ENCODE measurements around the gene DMTF1.

Gene DMTF1

DNA sequence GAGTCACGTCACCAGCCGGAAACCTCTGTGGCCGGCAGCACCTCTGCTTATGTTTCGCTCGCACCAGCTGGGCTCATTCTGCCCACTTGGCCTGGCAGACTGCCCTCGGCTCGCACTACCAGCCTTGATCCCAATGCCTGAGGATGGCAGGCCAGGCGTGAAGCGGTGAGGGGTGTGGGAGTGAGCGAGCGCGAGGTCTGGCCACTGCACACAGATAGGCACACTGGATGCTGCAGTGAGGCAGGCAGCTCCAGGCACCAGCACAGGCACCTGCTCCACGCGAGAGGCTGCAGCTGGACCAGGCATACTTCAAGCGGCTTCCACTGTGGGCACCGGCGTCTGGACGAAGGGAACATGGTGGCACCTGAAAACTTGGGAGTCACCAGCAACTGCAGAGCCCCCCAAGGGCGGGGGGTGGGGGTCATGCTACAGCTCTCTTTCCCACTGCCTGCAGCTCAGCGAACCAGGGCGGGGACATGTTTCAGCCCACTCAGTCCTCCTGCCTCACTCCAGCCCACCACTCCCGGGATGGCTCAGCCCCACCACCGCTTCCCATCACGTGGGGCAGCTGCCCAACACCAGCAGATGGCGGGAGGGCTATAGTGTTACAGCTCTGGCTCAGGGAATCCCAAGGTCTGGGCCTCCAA, 5.4 kb upstream of the DMTF1 start:
- in situ Hi-C loops (cut with MboI; ENCODE audit: low sequenced_read_pairs), result no loop called here

DNA sequence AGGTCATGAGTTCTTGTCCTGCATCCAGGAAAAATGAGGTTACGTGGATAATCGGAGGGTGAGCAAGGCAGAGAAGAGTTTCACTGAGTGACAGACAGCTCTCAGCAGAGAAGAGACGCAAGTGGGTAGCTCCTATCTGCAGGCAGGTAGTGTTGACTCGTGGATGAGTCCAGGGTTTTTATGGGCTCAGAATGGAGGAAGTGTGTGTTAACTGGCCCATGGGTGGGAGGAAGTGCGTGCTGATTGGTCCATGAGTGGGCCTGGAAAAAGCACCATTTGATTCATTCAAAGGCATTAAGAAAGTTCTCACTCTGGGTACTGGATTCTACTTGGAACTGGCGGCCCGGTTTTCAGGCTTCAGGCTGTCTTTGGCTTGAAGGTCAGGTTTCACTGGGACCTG, 4.8 kb upstream of the DMTF1 start:
- in situ Hi-C loops (cut with MboI; ENCODE audit: low sequenced_read_pairs), result no loop called here

DNA sequence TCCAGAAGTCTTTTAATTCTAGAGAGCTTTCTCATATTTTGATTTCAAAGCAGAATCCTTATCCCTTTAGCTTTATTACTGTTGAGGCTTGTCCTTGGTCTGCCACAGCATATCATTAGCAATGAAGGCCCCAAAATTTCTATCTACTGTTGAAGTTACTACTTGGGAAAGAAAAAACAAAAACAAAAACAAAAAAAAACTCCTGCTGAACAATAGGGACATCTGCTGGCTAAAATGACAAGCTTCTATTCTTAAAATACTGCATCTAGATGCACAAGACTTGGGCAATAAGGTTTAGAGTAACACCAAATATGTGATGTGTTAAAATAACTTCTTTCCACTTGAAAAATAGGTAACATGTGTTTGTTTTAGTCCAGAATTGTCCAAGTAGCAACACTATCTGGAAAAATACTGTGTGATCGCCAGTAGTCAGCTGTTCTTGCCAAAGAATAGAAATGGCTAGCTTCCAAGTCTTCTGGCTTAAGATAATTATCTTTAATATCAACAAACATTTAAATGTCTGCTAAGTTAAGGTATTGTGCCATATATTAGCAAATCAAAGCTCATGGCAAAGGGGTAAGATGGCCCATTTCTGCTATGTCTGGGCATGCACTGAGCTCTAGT, 3.8 kb upstream of the DMTF1 start:
- in situ Hi-C loops (cut with MboI; ENCODE audit: low sequenced_read_pairs), result no loop called here

DNA sequence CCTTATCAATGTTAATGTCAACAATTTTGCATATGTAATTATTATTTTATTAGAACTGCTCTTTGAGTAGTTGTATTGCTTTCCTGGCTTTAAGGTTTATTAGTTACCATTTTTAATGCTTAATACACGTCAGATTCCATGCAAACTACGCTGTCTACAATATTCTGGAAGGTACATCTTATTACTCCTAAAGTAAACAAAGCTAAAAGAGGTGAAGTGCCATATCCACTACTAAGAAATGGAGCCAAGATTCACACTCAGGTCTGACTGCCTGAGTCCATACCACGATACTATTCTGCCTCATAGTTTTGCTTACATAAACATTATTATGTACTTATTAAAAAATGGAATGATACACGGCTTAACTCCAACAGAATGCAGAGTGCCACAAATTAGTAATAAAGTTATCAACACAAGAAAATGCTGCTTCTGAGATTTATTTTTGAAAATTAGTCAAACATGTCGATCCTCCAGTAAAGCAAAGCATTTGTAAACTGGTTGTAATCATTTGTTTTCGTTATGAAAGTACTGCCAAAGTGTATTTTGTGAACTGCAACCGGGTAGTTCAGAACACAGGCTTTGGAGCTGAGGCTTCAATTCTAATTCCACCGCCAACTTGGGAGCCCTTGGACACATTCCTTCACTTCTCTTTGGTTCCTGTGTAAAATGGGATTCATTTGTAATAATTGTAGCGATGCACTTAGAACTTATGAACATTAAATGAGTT, 1.1 kb upstream of the DMTF1 start:
- in situ Hi-C loops (cut with MboI; ENCODE audit: low sequenced_read_pairs), result no loop called here

DNA sequence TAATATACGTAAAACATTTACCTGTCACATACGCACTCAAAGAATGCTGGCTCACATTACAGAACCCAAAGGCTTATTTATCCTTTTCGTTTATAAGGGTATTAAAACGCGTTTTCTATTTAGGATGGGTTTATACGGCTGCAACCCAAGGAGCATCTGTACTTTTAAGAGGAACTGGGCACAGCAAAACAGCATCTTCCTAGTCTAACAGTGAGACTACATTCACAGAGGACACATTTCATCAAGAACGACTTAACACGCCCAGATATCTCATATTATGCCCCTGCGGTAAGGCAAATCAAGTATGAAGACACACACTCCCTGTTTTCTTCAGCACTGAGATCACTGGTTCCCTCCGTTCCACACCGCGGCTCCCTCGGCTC, 533 bp upstream of the DMTF1 start:
- in situ Hi-C loops (cut with MboI; ENCODE audit: low sequenced_read_pairs), result no loop called here

DNA sequence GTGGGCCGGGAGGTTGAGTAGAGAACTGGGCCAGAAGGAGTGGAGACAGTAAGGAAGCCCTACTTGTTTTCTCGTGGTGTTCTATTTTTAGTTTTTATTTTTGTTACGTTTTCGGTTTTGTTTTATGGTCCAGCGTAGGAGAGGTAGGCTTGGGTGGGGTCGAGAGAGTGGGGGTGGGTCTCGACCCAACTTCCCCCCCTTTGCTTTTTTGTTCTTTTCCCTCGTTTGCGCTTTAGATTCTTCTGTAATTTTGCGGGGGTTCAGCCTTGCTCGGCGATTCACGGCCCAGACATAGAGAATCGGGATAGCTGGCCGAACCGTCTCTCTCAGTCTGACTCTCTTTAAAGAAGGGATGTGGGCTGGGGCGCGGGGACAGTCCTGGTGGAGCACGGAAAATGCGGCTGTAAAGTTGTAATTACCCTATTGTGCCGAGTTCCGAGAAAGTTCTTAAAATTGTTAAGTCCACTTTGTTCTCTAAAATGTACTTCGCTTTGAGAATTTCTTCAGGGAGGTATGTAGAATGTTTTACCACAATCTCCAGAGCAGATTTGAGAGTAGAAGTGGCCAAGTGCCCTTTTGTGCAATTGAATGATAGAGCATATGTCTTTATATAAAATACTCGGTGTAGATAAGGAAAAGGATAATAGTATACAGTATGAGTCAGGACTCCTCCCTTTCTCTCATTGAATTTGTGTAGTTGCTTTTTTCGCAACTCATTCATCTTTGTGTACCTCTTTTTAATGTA, 816 bp downstream of the DMTF1 start:
- in situ Hi-C loops (cut with MboI; ENCODE audit: low sequenced_read_pairs), result no loop called here

DNA sequence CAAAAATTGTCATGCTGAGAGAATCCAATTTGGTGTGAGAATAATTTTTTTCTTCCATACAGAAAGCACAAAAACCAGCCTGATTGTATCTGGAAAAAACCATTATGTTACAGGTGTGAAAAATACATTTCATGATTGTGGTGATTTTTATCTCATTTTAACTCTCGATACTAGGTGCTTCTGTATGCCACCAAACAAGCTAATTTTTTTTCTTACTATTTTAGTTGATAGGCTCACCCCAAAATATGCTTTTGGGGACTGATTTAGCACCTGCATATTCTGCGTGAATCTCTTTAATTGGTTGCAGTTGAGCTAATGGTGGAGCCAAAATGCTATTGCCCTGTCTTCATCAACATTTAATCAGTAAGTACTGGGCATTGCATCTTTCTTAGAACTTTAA, 1.9 kb downstream of the DMTF1 start:
- in situ Hi-C loops (cut with MboI; ENCODE audit: low sequenced_read_pairs), result no loop called here

DNA sequence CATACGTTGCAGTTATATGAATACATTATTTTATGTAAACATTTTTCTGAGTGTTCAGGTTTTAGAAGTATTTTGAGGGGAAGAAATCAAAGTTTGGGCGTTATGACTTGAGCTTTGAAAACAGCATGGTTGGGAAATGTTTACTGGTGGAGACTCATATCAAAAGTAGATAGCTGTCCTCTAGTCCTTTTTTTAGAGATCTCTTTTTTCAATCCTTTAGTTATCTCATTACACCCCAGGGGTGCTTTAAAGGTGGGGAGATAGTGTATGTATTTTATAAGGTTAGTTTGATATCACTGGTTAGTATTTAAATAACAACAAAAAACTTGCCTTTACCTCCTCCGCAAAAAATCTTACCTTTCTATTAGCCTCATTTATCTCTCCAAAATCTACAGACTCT, 2.3 kb downstream of the DMTF1 start:
- in situ Hi-C loops (cut with MboI; ENCODE audit: low sequenced_read_pairs), result no loop called here

DNA sequence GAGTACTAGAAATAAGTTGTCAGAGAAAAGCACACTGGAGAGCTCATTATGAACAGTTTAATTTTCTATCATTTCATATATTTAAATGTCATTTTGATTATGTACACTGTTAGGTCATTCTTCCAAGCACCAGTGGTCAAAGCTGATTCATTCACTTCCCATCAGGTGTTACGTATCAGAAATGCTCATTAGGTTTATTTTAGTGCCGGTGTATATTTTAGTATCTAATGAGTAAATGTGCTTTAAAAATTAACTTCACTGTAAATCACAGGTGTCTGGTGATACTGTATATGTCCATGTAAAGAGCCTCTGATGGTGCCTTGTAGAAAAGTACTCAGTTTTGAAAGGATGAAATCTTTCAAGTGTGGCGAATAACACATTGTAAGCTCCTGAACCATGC, 3.5 kb downstream of the DMTF1 start:
- in situ Hi-C loops (cut with MboI; ENCODE audit: low sequenced_read_pairs), result no loop called here

DNA sequence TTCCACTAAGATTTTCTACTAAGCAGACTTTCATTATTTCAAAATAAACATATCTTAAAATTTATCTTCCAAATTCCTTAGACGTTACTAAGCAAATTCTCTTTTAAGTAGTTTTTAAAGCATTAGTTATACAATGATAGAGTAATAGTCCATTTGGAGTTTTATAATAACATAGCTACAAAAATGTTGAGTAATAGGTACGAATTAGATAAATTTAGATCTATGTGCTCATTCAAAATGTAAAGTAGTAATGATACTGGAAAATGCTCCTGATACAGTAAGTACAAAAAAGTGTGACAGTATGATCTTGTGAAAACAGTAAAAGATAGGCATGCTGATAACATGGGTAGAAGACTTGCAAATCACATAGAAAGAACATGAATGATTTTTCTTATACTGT, 4.5 kb downstream of the DMTF1 start:
- in situ Hi-C loops (cut with MboI; ENCODE audit: low sequenced_read_pairs), result no loop called here

DNA sequence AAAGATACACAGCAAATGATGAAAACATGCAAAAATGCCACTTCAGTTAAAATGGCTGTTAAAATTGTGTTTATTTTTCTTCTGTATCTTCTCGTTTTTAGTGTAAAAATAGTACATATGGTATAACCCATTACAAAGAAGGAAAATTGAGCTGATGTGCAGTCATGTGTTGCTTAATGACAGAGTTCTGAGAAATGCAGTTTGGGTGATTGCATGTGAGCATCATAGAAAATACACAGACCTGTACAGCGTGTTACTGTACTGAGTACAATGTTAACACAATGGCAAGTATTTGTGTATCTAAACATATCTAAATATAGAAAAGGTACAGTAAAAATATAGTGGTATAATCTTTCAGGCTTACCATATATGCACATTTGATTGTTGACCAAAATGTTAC, 7.3 kb downstream of the DMTF1 start:
- in situ Hi-C loops (cut with MboI; ENCODE audit: low sequenced_read_pairs), result no loop called here

DNA sequence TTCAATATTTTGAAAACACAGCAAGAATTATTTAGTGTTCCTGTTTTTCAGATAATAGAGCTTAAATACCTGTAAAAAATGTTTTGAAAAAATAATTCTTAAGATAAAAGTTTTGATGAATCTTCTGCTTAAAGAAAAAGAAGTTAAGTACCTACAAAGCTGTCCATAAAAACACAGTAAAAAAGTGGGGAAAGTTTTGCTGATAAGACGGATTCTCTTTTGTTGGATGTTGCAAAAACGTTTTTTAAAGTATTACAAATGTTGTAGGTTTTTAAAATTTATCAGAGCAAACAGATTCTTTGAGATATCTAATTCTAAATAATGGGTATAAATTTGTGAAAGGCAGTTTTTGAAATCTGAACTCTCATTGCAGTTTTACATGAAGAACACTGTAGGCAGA, 12.2 kb downstream of the DMTF1 start:
- in situ Hi-C loops (cut with MboI; ENCODE audit: low sequenced_read_pairs), result no loop called here

DNA sequence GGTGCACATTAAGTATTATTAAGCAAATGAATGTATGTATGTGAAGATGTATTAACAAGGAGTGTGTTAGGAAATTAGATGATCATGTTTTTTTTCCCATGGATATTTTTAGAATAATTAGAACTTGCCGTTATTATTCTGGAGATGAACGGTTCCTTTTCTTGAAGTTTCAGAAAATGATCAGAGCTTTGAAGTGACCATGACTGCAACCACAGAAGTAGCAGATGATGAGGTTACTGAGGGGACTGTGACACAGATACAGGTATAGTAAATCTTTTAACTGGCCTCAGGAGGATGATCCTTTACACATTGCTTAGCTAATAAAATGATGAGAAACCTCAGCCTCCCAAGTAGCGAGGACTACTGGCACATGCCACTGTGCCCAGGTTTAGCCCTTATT, 18.6 kb downstream of the DMTF1 start:
- in situ Hi-C loops (cut with MboI; ENCODE audit: low sequenced_read_pairs), result no loop called here

DNA sequence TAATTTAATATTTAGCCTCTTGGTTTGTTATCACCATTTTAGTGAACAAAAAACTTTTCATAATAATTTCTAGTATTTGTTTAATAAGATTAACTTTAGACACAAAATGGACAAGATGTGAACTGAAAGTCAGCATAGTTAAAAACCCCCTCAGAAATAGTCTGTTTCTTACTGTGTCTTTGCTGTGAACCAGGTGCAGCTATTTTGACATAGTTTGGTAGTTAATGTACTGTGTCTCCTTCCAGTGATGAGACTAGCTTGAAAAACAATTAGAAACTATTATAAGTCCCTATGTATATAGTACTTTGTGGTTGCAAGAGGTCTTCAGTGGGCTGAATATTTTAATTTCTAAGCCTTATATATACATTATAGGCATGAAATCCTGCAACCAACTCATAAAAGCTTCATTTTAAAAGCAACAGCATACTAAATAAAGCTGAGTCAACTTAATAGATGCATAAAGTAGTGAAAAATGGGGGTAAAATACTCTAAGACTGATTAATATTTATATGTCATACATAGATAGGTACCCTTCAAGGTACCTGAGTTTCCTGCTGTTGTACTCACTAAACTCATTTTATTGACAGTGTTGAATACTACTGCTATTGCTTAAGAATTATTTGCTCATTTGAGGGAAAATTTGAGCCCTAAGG, 19.2 kb downstream of the DMTF1 start:
- in situ Hi-C loops (cut with MboI; ENCODE audit: low sequenced_read_pairs), result no loop called here

DNA sequence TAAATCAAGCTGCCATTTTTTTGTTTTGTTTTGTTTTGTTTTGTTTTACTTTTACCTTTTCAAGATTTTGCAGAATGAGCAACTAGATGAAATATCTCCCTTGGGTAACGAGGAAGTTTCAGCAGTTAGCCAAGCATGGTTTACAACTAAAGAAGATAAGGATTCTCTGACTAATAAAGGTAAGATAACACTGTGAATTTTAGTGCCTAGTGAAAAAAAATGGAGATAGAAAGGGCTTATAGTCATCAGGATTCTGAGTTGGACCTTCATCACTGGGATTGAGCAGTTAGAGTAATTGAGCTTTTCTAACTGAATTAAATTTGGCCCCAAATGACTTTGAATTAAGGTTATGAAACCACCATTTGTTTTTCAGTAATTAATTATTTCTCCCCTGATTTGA, 21.2 kb downstream of the DMTF1 start:
- in situ Hi-C loops (cut with MboI; ENCODE audit: low sequenced_read_pairs), result no loop called here

DNA sequence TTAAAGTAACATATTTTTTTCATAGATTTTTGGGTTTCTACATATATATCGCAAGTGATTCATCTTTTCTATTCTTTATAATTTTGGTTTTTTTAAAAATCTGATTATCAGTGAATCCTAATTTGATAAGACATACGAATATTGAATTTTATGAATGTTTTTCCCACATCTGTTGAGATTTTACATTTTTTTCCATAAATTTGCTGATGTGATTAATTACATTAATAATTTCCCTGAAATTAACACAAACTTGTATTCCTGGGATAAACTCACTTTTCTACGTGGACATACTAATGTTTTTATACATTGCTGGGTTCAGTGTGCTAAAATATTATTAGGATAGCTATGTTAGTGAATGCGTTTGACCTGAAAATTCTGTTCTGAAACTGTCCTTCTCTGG, 26.1 kb downstream of the DMTF1 start:
- in situ Hi-C loops (cut with MboI; ENCODE audit: low sequenced_read_pairs), result no loop called here

DNA sequence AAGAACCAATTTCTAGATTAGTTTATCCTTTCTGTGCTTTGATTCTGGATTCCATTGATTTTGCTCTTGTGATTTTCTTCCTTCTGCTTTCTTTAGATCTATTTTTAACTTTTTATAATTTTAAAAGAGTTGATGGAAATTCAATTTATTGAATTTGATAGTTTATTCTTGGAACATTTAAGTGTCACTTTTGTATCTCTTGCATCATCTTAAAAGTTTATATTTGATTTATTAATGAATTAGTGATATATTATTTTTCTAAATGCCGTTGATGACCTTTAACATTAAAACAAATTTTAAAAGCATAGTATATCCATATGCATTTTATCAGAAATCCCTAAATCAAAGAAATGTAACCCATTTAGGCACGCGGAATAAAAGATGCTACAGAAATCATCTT, 26.9 kb downstream of the DMTF1 start:
- in situ Hi-C loops (cut with MboI; ENCODE audit: low sequenced_read_pairs), result no loop called here

DNA sequence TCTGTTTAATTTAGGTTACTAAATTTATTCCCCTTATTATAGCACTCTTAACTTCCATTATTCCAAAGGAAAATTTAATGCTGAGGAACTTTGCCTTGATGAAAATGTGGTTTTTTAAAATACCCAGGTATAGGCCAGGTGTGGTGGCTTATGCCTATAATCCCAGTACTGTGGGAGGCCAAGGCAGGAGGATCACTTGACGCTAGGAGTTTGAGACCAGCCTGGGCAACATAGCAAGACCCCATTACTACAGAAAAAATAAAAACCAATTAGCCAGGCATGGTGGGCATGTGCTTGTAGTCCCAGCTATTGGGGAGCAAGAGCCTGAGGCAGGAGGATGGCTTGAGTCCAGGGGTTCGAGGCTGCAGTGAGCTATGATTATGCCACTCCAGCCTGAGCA, 34.9 kb downstream of the DMTF1 start:
- in situ Hi-C loops (cut with MboI; ENCODE audit: low sequenced_read_pairs), result no loop called here

DNA sequence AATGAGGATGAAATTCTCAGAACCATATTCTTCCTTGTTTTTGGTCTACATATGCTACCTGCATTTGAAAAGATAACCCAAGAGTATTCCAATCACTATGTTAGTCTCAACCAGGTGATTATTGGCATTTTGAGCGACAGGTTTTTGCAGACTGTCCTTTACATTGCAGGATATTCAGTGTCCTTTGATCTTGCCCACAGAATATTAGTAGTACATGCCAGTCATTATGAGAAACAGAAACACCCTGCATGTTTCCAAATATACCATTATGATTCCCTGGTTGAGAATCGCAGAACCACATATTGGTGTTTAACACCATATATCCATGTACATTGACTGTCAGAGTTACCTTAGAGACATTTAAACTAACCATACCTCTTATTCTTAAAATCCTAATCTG, 36.7 kb downstream of the DMTF1 start:
- in situ Hi-C loops (cut with MboI; ENCODE audit: low sequenced_read_pairs), result no loop called here

DNA sequence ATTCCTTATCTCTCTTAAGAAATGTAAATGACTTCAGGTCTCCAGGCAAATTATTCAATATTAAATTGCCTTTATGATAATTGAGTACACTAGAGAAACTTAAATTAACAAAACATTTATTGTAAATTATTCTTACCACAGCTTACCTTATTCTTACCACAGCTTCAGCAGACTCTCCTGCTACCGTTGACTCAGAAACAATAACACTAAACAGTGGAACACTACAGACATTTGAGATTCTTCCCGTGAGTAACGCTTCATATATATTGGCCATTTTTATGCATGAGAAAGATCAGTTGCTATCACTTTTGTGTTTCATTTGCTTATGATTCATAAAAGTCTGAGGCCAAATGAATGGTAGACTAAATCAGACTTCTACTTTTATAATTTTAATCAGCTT, 38.5 kb downstream of the DMTF1 start:
- in situ Hi-C loops (cut with MboI; ENCODE audit: low sequenced_read_pairs), result no loop called here

DNA sequence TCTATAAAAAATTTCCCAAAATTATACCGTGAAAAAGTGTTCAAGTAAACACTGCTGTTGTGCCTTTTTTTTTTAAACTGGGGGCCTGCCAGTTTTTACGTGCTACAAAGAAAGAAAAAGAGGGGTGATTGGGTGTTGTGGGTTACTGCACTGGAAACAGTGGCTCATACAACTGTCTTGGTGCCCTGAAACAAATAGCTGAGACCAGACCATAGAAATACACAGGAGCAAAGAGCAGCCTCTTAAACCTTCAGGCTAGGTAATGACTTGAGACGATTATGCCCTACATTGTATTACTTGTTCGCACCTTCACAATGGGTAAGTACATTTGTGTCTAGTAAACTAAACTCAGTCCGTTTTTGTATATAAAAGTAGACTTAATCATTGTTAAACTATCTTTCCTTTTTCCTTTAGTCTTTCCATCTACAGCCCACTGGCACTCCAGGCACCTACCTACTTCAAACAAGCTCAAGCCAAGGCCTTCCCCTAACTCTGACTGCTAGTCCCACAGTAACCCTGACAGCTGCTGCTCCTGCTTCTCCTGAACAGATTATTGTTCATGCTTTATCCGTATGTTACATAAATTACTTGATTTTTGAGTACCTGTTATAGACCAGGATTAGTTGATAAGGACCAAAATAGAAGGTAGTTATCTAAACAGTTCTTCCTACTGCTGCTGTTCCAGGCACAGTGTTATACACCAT, 40.7 kb downstream of the DMTF1 start:
- in situ Hi-C loops (cut with MboI; ENCODE audit: low sequenced_read_pairs), result no loop called here
